Left forelimb (tissue), 1 donor: Measurements from ENCODE around the gene ANAPC5.
"Not testable (repeated sequence)": the region's sequence is repeated elsewhere in the genome, so short reads cannot be mapped to it uniquely, and the experiment has no call there.

ENCODE experiments used
- DNase-seq: peaks from one replicate; pipeline ENCODE4 v3.0.0-alpha.2; 2018; ENCODE audit warnings: low spot score

Gene ANAPC5, protein sequence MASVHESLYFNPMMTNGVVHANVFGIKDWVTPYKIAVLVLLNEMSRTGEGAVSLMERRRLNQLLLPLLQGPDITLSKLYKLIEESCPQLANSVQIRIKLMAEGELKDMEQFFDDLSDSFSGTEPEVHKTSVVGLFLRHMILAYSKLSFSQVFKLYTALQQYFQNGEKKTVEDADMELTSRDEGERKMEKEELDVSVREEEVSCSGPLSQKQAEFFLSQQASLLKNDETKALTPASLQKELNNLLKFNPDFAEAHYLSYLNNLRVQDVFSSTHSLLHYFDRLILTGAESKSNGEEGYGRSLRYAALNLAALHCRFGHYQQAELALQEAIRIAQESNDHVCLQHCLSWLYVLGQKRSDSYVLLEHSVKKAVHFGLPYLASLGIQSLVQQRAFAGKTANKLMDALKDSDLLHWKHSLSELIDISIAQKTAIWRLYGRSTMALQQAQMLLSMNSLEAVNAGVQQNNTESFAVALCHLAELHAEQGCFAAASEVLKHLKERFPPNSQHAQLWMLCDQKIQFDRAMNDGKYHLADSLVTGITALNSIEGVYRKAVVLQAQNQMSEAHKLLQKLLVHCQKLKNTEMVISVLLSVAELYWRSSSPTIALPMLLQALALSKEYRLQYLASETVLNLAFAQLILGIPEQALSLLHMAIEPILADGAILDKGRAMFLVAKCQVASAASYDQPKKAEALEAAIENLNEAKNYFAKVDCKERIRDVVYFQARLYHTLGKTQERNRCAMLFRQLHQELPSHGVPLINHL

DNA sequence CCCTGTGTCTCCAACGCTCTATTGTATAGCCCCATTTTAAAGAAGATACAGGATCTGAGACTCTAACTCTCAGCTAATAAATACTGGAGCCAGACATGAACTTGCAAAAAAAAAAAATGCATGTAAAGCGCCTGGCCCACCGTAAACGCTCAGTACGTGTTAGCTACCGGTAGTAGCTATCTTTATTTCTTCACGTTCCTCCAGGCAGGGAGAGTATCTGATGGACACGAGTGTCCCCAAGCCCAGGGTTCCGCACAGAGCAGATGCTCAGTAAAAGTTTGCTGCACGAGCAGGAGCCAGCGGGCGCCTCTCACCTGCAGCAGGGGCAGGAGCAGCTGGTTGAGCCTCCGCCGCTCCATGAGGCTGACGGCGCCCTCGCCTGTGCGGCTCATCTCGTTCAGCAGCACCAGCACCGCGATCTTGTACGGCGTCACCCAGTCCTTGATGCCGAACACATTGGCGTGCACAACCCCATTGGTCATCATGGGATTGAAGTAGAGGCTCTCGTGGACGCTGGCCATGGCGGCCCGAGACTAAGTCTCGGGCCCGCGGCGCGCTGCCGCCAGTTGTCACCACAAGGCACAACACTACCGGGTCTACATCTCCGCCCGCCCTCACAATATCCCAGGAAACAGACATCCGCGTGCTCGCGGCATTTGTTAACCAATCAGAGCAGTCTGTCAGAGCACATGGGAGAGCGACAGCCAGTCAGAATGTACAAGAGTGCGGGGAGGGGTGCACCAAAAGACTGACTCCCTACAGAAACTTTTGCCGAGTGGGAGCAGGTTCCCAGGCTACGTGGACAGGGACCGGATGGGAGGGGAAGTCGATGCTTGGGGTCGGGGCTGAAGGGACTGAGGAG lies at the start of gene ANAPC5:
ANAPC5 (minus strand) TSS at position 592 of the 862 bp plus-strand sequence; CDS start at position 521, 71 bp downstream.
- DNase-seq = peak; percentile 97

DNA sequence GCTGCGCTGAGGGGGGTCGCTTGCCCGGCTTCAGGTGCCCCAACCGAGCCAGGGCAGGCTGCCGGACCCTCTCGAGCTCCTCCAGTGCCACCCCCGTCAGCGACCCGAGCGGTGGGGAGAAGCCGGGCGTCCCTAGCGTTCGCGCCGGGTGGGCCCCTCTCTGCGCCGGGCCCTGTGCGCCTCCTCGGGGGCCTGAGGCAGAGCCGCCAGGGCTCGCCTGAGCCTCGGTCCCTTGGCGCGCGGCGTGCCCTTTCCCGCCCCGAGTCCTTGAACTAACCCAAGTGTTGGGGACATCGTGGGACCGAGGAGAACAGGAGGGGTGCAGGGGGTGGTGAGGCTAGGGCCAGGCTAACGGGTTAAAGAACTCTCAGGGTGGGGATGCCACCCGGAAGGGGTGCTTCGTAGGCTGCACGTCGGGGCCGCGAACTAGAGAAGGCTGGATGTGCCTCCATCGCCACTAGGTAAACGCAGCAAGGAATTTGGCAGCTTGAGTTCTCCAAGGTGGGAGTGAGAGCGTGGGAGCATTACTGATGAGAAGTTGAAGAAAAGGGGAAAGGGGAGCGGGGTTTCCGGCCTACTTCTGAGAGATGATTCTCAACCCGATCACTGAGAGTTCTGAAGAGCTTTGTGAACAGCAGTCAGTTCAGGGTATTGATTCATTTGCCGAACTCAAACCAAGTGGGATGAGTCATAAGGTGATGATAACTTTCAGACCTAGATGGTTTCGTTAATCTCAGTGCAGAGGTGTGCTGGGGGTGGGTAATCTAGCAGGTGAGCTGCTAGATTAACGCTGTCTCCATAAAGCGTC lies 48.3 kb upstream of the ANAPC5 start:
- DNase-seq = no peak

DNA sequence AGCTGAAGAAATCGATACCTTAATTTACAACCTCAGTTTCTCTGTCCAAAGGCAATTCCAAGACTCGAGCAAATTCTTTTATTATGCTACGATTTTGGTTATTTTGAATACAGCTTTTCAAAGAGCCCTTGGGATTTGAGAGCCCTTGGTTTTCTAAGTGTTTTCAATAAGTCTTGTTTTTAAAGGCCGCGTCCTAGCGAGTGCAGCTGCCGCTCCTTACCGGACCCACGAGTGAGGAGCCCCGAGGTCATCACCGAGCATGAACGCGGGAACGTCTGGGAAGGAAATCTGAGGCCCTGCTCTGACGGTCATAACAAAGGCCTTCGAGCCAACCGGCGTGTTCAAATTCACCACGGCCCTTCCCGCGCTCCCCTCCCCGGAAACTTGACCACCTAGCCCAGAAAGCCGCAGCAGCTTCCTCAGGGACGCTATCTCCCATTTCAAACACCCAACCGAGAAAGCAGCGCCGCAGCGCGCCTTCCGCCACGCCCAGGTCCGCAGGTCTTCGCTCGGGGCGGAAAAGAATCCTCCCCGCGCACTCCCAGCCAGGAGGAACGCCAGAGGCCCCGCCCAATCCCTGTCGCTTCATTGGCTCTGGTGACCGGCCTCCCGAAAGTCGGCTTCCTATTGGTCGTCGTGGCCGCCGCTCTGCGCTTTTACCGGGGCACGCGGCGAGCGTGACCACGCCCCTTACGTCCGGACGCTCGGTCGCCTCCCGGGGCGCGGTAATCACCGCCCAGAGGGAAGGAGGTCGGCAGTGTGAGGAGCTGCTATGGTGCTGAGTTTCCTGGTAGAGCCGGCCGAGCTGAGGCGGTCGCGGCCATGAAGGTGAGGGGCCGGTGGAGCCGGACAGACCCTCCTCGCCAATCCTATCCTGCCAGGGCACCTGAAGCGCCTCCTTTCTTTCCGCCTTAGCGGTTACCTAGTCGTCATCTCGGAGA lies 47.5 kb upstream of the ANAPC5 start, which contains the start of gene RNF34:
RNF34 (plus strand) TSS at position 728 of the 941 bp plus-strand sequence; CDS start at position 823, 95 bp downstream.
- peak; percentile 98 for DNase-seq

DNA sequence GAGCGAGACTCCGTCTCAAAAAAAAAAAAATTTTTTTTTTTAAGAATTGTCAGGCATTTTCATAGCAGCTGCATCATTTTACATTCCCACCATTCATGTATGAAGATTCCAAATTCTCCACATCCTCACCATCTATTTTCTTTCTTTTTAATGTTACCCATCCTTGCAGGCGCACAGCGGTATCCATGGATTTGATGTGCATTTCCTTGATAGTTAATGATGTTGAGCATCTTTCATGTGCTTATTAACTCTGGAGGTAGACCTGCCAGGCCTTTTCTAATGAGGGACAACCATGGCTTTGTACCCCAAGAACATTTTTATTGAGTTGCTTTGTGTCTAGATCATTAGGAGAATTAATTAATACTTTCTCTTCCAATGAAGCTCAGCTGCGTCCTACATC lies 46.1 kb upstream of the ANAPC5 start:
- no peak for DNase-seq

DNA sequence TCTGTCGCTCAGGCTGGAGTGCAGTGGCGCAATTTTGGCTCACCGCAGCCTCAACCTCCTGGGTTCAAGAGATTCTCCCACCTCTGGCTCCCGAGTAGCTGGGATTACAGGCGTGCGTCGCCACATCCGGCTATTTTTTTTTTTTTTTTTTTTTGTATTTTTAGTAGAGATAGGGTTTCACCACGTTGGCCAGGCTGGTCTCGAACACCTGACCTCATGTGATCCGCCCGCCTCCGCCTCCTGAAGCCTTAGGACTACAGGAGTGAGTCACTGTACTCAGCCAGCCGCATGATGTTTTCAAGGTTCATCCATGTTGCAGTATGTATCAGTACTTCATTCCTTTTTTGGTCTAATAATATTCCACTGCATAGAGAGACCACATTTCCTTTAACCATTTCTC lies 45.3 kb upstream of the ANAPC5 start:
- no peak for DNase-seq

DNA sequence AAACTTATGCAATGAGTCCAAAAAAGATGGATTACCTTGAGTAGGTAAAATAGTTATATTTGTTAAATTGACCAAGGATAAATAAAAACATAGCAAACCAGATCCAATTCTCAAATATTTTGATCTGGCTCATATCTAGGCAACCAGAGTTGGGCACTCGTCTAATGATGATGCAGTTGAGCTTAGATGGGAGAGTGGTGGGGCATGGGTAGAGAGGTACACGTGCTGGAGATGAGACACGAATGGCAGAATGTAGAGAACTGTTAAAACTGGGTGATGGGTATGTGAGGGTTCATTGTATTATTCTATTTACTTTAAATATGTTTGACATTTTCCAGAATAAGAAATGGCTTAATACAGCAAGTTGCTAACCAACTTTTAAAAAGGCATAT lies 40.1 kb upstream of the ANAPC5 start:
- DNase-seq = no peak

DNA sequence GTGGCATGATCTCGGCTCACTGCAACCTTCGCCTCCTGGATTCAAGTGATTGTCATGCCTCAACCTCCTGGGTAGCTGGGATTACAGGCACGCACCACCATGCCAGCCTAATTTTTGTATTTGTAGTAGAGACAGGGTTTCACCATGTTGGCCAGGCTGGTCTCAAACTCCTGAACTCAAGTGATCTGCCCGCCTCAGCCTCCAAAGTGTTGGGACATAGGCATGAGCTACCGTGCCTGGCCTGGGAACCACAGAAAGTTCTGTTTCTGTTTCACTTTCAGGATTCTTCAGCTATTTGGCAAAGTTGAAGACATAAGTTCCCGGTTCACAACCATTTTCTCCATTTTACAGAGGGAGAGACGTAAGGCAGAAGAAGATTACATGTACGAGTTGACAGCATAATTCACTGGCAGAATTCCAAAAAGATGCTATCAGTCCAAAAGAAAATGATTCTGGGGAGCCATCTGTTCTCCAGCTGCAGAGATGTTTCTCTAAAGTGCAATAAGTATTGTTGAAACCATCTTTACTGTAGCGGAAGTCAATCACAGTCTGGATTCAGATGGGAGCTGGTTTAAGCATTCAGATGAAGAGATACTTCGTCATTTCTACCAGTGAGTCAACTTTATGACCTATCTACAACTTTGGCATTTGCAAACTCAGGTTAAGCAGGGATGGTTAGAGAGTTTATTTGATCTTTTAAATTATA lies 39.6 kb upstream of the ANAPC5 start:
- no peak for DNase-seq

DNA sequence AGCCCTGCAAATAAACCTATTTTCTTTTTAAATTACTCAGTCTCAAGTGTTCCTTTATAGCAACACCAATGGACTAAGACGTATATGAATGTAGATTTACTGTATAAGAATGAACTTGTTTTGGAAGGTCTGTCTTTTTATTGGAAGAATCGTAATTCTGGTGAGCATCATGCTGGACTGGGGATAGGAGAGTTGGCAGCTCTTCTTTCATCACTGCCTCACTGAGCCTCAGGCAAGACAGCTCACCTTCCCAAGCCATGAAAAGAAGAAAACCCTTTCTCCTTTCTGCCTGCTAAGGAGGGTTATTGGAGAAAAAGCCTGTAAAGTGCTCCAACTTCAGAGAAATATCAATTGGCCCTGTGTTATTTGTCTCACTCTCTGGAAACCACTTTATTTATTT lies 38.6 kb upstream of the ANAPC5 start:
- no peak for DNase-seq

DNA sequence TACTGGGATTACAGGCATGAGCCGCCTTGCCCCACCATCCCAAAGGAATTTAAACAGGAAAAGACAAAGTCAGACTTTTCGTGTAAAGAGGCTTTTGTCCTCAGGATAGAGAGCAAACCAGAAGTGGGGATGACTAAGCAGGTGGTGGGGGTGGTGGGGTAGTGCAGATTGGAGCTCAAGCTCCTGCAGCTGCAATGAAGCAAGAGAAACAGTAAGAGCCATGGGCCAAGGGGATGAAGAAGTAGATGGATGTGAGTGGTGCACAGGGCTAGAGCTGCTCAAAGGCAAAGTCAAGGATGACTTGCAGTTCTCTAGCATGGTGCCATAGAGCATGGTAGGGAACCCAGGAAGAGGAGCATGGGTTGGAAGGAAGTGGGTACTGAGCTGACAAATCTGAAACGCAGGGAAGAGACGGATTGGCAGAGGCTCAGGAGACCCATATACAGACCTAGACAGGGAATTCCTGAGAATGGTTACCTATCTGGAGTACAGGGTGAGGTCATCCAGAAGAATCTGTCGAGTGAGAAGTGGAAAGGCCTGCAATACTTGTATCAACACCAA lies 36.3 kb upstream of the ANAPC5 start:
- no peak for DNase-seq

DNA sequence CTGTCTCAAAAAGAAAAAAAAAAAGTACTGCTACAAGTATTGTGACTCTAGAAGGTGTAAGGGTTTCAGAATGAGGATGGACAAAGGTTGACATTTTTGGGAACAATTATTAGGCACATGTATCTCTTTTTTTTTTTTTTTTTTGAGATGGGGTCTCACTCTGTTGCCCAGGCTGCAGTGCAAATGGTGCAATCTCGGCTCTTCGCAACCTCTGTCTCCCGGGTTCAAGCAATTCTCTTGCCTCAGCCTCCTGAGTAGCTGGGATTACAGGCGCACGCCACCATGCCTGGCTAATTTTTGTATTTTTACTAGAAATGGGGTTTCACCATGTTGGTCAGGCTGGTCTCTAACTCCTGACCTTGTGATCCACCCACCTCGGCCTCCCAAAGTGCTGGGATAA lies 32.7 kb upstream of the ANAPC5 start:
- DNase-seq = not testable (repeated sequence)

DNA sequence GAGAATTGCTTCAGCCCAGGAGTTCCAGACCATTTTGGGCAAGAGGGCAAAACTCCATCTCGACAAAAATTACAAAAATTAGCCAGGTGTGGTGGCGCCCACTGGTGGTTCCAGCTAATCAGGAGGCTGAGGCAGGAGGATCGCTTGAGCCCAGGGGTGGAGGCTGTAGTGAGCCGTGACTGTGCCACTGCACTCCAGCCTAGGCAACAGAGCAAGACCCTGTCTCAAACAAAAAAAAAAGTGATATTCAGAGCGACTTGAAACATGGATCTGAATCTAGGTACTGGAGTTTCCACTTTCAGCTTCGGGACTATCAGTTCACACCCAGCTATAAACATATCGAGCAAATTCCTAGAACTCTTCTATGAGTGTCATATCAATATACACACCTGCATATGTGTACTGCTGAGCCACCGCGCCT lies 31.4 kb upstream of the ANAPC5 start:
- no peak for DNase-seq

DNA sequence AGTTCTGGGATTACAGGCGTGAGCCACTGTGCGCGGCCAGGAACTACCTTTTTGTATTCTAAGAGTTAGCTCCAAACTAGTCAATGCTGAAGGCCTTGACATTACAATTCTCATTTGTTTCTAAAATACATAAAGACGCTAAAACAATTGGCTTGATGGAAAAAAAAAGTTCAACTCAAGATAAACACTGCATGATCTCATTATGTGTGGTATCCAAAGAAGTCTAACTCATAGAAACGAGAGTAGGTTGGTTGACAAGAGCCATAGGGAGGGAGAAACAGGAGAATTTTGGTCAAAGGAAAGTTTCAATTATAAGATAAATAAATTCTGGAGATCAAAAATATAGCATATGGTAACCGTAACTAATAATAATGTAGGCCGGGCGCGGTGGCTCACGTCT lies 27.7 kb upstream of the ANAPC5 start:
- DNase-seq = no peak

DNA sequence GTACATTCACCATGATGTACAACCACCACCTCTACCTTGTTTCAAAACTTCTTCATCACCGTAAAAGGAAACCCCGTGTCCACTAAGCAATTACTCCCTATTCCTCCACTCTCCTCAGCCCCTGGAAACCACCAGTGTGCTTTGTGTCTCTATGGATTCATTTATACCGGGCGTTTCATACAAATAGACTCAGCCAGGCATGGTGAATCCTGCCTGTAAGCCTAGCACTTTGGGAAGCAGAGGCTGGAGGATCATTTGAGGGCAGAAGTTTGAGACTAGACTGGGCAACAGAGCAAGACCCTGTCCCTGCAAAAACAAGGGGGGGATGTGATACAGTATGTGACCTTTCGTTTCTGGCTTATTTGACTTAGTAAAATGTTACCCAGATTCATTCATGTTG lies 26.5 kb upstream of the ANAPC5 start:
- DNase-seq = no peak

DNA sequence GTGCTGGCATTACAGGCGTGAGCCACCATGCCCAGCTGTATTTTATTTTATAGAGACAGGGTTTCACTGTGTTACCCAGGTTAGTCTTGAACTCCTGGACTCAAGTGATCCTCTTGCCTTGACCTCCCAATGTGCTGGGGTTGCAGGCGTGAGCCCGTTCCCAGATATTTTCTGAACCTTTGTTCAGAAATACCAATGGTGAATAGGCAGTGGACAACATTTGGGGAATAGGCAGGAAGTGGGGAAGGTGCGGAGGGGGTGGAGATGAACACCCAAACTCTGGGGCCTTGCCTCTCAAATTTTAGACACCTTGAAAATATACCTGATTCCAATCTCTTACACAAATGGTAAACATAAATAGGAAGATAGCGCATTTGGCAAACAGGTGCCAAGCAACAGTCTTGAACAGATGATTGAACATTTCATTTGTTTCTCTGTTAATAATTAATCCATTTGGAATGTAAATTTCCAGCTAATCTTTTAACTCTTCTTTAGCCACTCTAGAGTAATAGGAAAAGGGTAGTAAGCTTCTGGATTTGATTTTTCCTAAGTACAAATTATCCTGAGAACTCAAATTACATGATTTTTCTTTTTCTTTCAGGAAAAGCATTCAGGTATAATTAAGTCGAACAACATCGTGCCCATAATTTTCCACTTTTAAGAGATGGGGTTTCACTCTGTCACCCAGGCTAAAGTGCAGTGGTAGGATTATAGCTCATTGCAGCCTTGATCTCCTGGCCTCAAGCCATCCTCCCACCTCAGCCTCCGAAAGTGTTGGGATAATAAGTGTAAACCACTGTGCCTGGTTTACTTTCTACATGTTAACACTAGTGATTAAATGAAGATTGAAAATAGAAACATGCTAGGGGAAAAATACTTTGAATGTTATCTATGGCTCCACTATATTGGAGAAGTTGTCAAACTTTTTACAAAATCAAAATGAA lies 24.8 kb upstream of the ANAPC5 start:
- no peak for DNase-seq

DNA sequence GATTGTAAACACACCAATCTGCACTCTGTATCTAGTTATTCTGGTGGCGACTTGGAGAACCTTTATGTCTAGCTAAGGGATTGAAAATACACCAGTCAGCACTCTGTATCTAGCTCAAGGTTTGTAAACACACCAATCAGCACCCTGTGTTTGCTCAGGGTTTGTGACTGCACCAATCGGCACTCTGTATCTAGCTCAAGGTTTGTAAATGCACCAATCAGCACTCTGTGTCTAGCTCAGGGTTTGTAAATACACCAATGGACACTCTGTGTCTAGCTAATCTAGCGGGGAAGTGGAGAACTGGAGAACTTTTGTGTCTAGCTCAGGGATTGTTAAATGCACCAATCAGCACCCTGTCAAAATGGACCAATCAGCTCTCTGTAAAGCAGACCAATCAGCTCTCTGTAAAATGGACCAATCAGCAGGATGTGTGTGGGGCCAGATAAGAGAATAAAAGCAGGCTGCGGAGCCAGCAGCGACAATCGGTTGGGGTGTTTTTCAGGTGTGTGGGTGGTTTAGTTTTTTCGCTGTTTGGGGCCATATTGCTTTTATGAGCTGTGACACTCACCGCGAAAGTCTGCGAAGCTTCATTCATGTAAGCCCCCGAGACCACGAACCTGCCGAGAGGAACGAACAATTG lies 22.9 kb upstream of the ANAPC5 start:
- not testable (repeated sequence) for DNase-seq

DNA sequence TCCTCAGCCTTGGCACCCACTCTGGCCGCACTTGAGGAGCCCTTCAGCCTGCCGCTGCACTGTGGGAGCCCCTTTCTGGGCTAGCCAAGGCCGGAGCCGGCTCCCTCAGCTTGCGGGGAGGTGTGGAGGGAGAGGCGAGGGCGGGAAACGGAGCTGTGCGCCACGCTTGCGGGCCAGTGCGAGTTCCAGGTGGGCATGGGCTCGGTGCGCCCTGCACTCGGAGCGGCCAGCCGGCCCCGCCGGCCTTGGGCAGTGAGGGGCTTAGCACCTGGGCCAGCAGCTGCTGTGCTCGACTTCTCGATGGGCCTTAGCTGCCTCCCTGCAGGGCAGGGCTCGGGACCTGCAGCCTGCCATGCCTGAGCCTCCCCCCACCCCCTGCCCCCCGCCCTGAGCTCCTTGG lies 22.1 kb upstream of the ANAPC5 start:
- DNase-seq = not testable (repeated sequence)

DNA sequence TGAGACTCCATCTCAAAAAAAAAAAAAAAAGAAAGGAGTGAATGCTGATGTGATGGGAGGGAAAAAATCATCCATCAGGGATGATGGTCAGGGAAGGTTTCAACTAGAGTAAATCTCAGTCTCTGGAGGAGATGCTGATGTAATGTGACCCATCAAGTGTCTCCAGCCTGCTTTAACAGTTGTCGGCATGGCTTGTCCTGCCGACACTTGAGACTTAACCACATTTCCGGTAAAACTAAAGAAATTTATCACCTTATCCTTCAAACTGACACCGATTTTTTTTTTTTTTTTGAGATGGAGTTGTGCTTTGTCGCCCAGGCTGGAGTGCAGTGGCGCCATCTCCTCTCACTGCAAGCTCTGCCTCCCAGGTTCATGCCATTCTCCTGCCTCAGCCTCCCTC lies 21.5 kb upstream of the ANAPC5 start:
- no peak for DNase-seq

DNA sequence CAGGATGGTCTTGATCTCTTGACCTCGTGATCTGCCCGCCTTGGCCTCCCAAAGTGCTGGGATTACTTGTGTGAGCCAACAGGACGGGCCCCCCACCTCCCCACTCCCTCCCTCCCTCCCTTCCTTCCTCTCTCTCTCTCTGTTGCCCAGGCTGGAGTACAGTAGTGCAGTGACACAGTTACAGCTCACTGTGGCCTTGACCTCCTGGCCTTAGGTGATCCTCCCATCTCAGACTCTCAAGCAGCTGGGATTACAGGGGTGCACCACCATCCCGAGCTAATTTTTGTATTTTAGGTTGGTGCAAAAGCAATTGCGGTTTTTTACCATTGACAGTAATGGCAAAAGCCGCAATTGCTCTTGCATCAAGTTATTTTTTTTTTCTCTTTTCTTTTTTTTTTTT lies 19.2 kb upstream of the ANAPC5 start:
- no peak for DNase-seq
